ENCODE measurements around the gene TULP4.
"Not testable (repeated sequence)": the region's sequence is repeated elsewhere in the genome, so short reads cannot be mapped to it uniquely, and the experiment has no call there.

DNA sequence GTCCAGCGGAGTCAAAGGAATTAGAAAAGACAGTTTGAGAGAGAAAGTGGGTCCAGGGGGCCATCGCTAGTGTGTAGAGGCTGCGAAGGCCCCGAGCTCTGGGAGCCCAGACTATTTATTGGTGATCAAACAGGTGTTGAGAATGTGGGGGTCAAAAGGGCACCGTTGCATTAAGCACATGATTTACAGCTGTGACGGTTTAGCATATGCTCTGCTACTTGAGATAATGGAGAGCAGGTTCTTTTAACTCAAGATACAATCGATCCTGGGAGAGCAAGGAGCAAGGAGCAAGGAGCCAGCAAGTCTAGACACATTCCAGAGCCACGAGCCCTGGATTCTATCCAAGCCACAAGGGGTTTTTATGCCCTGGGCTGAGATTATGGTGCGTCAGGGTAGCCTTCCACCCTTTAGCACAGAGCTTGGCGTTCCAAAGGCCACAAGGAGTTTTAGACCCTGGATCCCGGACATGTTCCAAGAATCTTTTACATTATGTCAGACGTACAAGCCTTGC is 93.1 kb downstream of the TULP4 start:
- TF ChIP-seq, protein P1, sequence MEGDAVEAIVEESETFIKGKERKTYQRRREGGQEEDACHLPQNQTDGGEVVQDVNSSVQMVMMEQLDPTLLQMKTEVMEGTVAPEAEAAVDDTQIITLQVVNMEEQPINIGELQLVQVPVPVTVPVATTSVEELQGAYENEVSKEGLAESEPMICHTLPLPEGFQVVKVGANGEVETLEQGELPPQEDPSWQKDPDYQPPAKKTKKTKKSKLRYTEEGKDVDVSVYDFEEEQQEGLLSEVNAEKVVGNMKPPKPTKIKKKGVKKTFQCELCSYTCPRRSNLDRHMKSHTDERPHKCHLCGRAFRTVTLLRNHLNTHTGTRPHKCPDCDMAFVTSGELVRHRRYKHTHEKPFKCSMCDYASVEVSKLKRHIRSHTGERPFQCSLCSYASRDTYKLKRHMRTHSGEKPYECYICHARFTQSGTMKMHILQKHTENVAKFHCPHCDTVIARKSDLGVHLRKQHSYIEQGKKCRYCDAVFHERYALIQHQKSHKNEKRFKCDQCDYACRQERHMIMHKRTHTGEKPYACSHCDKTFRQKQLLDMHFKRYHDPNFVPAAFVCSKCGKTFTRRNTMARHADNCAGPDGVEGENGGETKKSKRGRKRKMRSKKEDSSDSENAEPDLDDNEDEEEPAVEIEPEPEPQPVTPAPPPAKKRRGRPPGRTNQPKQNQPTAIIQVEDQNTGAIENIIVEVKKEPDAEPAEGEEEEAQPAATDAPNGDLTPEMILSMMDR (optimal IDR thresholded peaks at IDR 0.05 in 1 of 3, IDR thresholded peaks at IDR 0.05 in 1 of 3, conservative IDR thresholded peaks at IDR 0.05 in 1 of 3; ENCODE audit: extremely low read depth in 1 of 3, insufficient read depth in 2 of 3, low read length in 3 of 3), result not testable (repeated sequence)
- TF ChIP-seq EZH2 (IDR thresholded peaks at IDR 0.05; ENCODE audit: low read length), result not testable (repeated sequence)

Data from keratinocyte (primary cell).